ENCODE results near the gene PRKRA. TPM values are rescaled to one million over a fixed set of nuclear protein-coding genes. Genes with fewer than 3 reads are reported as not detected.
A peak's percentile ranks its signal among the peaks of the same experiment; 100 is the strongest.

PRKRA gene
- 42.8 to 48.8 TPM (median 48.8 TPM) in 3 replicates for total RNA-seq
- long read RNA-seq, transcript PRKRA-201 (8 exons, 1,826 nt) = major isoform, 90 of 119 reads
- long read RNA-seq, partial matches to known transcripts = 6 of 119 reads
- long read RNA-seq, other reads (novel, unspliced or antisense) = 15 of 119 reads

DNA sequence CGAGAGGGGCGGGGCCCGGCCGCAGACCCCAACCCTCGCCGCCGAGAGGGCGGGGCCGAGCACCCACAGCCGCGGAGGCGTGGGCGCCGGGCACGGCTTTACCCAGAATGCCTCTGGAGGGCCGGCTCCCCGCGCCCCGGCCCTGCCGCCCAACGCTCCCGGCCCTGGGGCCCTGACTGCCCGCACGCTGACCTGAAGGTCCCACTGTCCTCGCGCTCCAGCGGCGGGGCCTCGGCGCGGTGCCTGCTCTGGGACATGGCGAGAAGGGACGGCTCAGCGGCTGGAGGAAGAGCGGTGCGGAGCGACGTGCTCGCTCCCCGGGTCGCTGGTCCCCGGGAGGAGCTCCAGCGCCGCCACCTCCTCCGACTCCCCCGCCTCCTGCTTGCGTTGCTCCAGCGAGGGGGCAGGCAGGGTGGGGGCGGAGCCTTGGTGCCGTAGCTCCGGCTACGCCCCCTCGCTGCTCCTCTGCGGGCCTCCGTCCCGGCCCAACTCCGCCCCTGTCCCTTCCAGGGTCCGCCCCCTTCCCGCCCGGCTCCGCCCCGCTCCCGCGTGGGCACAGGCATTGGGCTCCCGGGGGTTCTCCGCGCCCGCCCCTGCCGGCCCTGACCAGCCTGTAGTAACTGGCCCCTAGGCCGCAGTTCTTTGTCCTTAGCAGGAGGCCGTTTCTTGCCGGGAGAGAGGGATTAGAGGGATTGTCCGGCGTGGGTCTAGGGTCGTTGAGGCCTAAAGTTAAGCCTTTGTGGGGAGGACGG, at the start of gene PRKRA, which contains the start of gene PJVK:
PRKRA (minus strand) TSS at position 402 of the 752 bp plus-strand sequence; CDS start at position 257, 145 bp downstream.
PJVK (plus strand) TSS at position 605 of the 752 bp plus-strand sequence. CDS start 2,032 bp downstream, outside the sequence.
- H3K36me3 Mint-ChIP-seq (ENCODE audit: low read depth) = peaks cover 11% of the 10 kb centered on the region
- peak within 1 kb of the TSS; percentile 100 for H3K27ac Mint-ChIP-seq (ENCODE audit: unreplicated experiment)
- peak; percentile 99 for DNase-seq (ENCODE audit: low spot score)
- H3K27me3 Mint-ChIP-seq (ENCODE audit: low read depth) = no peaks in the 10 kb centered on the region
- H3K9me3 Mint-ChIP-seq (ENCODE audit: low read depth) = no peaks in the 10 kb centered on the region
- H3K4me3 Mint-ChIP-seq (ENCODE audit: unreplicated experiment) = peak within 1 kb of the TSS; percentile 88
- TF ChIP-seq, protein P1, sequence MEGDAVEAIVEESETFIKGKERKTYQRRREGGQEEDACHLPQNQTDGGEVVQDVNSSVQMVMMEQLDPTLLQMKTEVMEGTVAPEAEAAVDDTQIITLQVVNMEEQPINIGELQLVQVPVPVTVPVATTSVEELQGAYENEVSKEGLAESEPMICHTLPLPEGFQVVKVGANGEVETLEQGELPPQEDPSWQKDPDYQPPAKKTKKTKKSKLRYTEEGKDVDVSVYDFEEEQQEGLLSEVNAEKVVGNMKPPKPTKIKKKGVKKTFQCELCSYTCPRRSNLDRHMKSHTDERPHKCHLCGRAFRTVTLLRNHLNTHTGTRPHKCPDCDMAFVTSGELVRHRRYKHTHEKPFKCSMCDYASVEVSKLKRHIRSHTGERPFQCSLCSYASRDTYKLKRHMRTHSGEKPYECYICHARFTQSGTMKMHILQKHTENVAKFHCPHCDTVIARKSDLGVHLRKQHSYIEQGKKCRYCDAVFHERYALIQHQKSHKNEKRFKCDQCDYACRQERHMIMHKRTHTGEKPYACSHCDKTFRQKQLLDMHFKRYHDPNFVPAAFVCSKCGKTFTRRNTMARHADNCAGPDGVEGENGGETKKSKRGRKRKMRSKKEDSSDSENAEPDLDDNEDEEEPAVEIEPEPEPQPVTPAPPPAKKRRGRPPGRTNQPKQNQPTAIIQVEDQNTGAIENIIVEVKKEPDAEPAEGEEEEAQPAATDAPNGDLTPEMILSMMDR (IDR thresholded peaks at IDR 0.05) = peak; percentile 12
- H3K4me1 Mint-ChIP-seq (ENCODE audit: low read depth) = peaks cover 32% of the 10 kb centered on the region

- Mint-ChIP-seq H3K4me3 (ENCODE audit: unreplicated experiment) (no peak overlapping the region), H3K27ac (ENCODE audit: unreplicated experiment) (no peak overlapping the region), H3K27me3 (ENCODE audit: low read depth) (no peaks in the 10 kb centered on the region), H3K4me1 (ENCODE audit: low read depth) (no peaks in the 10 kb centered on the region), H3K9me3 (ENCODE audit: low read depth) (no peaks in the 10 kb centered on the region), H3K36me3 (ENCODE audit: low read depth) (peaks cover 30% of the 10 kb centered on the region)
- TF ChIP-seq, protein P1 (IDR thresholded peaks at IDR 0.05) = no peak
- no peak for DNase-seq (ENCODE audit: low spot score)
Observed at GRCh38 chr2:178499640-178500039, 48.7 kb upstream of the PRKRA start.

DNA sequence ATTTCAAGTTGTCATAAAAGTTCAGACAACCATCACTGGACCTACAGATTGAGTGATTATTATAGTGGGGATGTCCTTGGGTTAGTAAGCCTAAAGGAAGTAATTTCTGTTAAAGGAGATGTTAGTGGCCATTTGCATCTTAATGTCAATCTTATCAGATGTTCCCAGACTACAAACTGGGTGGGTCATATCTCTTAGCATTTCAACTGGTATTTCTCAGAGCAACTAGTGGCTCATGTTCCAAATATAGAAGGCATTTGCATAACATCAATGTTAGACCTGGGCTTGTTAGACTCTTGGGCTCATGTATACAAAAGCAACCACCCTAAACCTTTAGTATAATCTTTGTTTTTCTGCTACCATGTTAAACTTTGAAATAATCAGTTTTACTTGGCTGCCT, 47.2 kb upstream of the PRKRA start:
- no peaks in the 10 kb centered on the region for H3K27me3 Mint-ChIP-seq (ENCODE audit: low read depth)
- H3K36me3 Mint-ChIP-seq (ENCODE audit: low read depth) = peaks cover 32% of the 10 kb centered on the region
- H3K4me1 Mint-ChIP-seq (ENCODE audit: low read depth) = no peaks in the 10 kb centered on the region
- no peak overlapping the region for H3K4me3 Mint-ChIP-seq (ENCODE audit: unreplicated experiment)
- no peaks in the 10 kb centered on the region for H3K9me3 Mint-ChIP-seq (ENCODE audit: low read depth)
- TF ChIP-seq, protein P1 (IDR thresholded peaks at IDR 0.05) = no peak
- no peak for DNase-seq (ENCODE audit: low spot score)
- no peak overlapping the region for H3K27ac Mint-ChIP-seq (ENCODE audit: unreplicated experiment)

DNA sequence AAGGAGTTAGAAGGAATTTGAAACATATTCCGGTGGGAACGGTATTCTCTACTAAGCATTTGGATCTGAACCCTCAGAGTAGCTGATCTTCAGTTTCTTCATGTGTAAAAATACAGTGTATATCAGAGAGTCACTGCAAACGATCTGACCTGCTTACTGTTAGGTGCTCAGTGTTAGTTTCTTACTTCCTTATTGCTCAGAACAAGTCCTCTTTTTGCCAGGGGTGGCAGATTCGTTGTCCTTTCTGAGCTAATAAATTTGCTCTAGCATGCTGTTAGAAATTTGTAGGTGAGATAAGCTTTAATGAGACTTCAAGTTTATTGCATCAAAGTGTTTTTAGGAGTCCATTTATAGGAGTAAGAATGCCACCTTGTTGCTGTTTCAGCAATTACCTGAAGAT, 45.1 kb upstream of the PRKRA start:
- Mint-ChIP-seq H3K36me3 (ENCODE audit: low read depth) (peaks cover 33% of the 10 kb centered on the region), H3K27ac (ENCODE audit: unreplicated experiment) (no peak overlapping the region)

DNA sequence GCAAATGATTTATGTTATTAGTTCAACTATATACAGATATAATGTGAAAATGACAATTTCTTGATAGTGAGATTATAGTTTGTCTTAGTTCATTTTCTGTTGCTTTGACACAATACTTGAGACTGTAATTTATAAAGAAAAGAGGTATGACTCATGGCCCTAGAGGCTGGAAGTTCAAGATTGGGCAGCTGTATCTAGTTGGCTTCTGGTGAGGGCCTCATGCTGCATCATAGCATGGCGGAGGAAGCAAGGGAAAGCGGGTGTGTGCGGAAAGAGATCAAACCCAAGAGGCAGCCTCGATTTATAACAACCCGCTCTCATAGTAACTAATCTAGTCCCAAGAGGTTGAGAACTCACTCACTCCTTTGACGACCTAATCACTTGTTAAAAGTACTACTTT, 40.6 kb upstream of the PRKRA start:
- Mint-ChIP-seq H3K9me3 (ENCODE audit: low read depth) (no peaks in the 10 kb centered on the region), H3K4me1 (ENCODE audit: low read depth) (peaks cover 13% of the 10 kb centered on the region), H3K27ac (ENCODE audit: unreplicated experiment) (no peak overlapping the region), H3K4me3 (ENCODE audit: unreplicated experiment) (no peak overlapping the region), H3K36me3 (ENCODE audit: low read depth) (peaks cover 36% of the 10 kb centered on the region), H3K27me3 (ENCODE audit: low read depth) (no peaks in the 10 kb centered on the region)
- DNase-seq (ENCODE audit: low spot score) = no peak
- TF ChIP-seq, protein P1 (IDR thresholded peaks at IDR 0.05) = no peak

More for the DNA sequence above, 45.1 kb upstream of the PRKRA start:
- TF ChIP-seq, protein P1 (IDR thresholded peaks at IDR 0.05) = no peak
- Mint-ChIP-seq H3K9me3 (ENCODE audit: low read depth) (no peaks in the 10 kb centered on the region), H3K4me3 (ENCODE audit: unreplicated experiment) (no peak overlapping the region), H3K27me3 (ENCODE audit: low read depth) (no peaks in the 10 kb centered on the region), H3K4me1 (ENCODE audit: low read depth) (no peaks in the 10 kb centered on the region)
- DNase-seq (ENCODE audit: low spot score) = no peak

Data from chondrocyte (in vitro differentiated cells).